IMR-90 (cell line): ENCODE measurements around the gene RGL4. TPM values are rescaled to one million over a fixed set of nuclear protein-coding genes. Genes with fewer than 3 reads are reported as not detected.

Experiments
- ATAC-seq: fragments of 200-7000 bp; cut with Tn5 transposase; 2 replicates; pipeline ENCODE4 v1.9.1; 2020; ENCODE audit warnings: low read depth, mild to moderate bottlenecking, moderate library complexity
- BruUV-seq: library from RNA; stranded (reverse); fragments of 400-500 nt; replicated peaks from 2 replicates; lab custom pipeline; 2021; lab: Mats Ljungman, UMichigan
- CTCF ChIA-PET: fragments of 300-600 bp; formaldehyde crosslinking; extraction: SDS; loops from one replicate; lab custom pipeline; 2021; ENCODE audit warnings: antibody characterized with exemption; lab: Yijun Ruan, JAX
- POLR2A ChIA-PET: fragments of 300-600 bp; sonication (Branson Sonifier 250); formaldehyde crosslinking; loops from one replicate; lab custom pipeline; 2022; ENCODE audit warnings: antibody characterized with exemption; ENCODE audit not compliant: unreplicated experiment; lab: Charles Lee
- DNase-seq: peaks from one replicate; pipeline ENCODE4 v3.0.0; 2013
- H2AFZ ChIP-seq: replicated peaks from 2 replicates; pipeline ENCODE3; 2013; ENCODE audit warnings: low read length, mild to moderate bottlenecking; ENCODE audit not compliant: poor library complexity
- H2AK5ac ChIP-seq: 2 replicates; pipeline ENCODE4 v1.6.1; 2013; ENCODE audit warnings: low read depth, low read length, inconsistent platforms
- H2AK9ac ChIP-seq: replicated peaks from 2 replicates; pipeline ENCODE3; 2013; ENCODE audit warnings: mild to moderate bottlenecking, low read depth, low read length, moderate library complexity; ENCODE audit not compliant: poor library complexity
- H2BK120ac ChIP-seq: 2 replicates; pipeline ENCODE4 v1.6.1; 2013; ENCODE audit warnings: low read depth, low read length, inconsistent platforms
- H2BK15ac ChIP-seq: 3 replicates; pipeline ENCODE4 v1.6.1; 2013; ENCODE audit warnings: low read depth, low read length, inconsistent platforms
- H2BK20ac ChIP-seq: 2 replicates; pipeline ENCODE4 v1.6.1; 2013; ENCODE audit warnings: low read depth, mild to moderate bottlenecking, inconsistent platforms, low read length, moderate library complexity
- H2BK5ac ChIP-seq: 2 replicates; pipeline ENCODE4 v1.6.1; 2013; ENCODE audit warnings: mild to moderate bottlenecking, low read depth, low read length, inconsistent platforms; ENCODE audit not compliant: poor library complexity, severe bottlenecking
- H3K14ac ChIP-seq: replicated peaks from 2 replicates; pipeline ENCODE4 v1.6.1; 2013; ENCODE audit warnings: low read depth, low read length, inconsistent platforms
- H3K18ac ChIP-seq: 2 replicates; pipeline ENCODE4 v1.6.1; 2013; ENCODE audit warnings: low read depth, low read length, control low read depth
- H3K23ac ChIP-seq: 2 replicates; pipeline ENCODE4 v1.6.1; 2013; ENCODE audit warnings: low read depth, low read length, inconsistent platforms
- H3K27ac ChIP-seq: 2 replicates; pipeline ENCODE4 v1.5.1; 2013; ENCODE audit warnings: mild to moderate bottlenecking, control low read depth, low read length; ENCODE audit not compliant: insufficient read depth
- H3K27me3 ChIP-seq: 2 replicates; pipeline ENCODE4 v1.6.1; 2013; ENCODE audit warnings: low read length; ENCODE audit not compliant: control insufficient read depth, insufficient read depth
- H3K36me3 ChIP-seq: 2 replicates; pipeline ENCODE4 v1.6.1; 2013; ENCODE audit warnings: low read length, mixed read lengths; ENCODE audit not compliant: control insufficient read depth, insufficient read depth
- H3K4ac ChIP-seq: 2 replicates; pipeline ENCODE4 v1.6.1; 2013; ENCODE audit warnings: low read depth, low read length, inconsistent platforms
- H3K4me1 ChIP-seq: 2 replicates; pipeline ENCODE4 v1.6.1; 2013; ENCODE audit warnings: low read length, mixed read lengths; ENCODE audit not compliant: control insufficient read depth, insufficient read depth
- H3K4me2 ChIP-seq: 2 replicates; pipeline ENCODE4 v1.6.1; 2013; ENCODE audit warnings: low read depth, mild to moderate bottlenecking, control low read depth, low read length, moderate library complexity
- H3K4me3 ChIP-seq: 2 replicates; pipeline ENCODE4 v1.5.1; 2013; ENCODE audit warnings: low read depth, mild to moderate bottlenecking, control low read depth, low read length, moderate library complexity; ENCODE audit not compliant: insufficient read depth
- H3K56ac ChIP-seq: 2 replicates; pipeline ENCODE4 v1.6.1; 2013; ENCODE audit warnings: low read length, inconsistent platforms; ENCODE audit not compliant: insufficient read depth; ENCODE audit errors: extremely low read depth
- H3K79me1 ChIP-seq, 2 experiments: 2 replicates each; pipeline ENCODE4 v1.6.1; 2013; ENCODE audit warnings: low read length in 2 of 2, inconsistent platforms in 1 of 2, low read depth in 1 of 2
- H3K9ac ChIP-seq: 2 replicates; pipeline ENCODE4 v1.6.1; 2013; ENCODE audit warnings: low read depth, low read length, control low read depth
- H3K9me1 ChIP-seq: 2 replicates; pipeline ENCODE4 v1.6.1; 2013; ENCODE audit warnings: low read length, inconsistent platforms; ENCODE audit not compliant: insufficient read depth
- H3K9me3 ChIP-seq: 2 replicates; pipeline ENCODE4 v1.6.1; 2013; ENCODE audit warnings: low read length; ENCODE audit not compliant: control insufficient read depth, insufficient read depth
- H4K20me1 ChIP-seq: 2 replicates; pipeline ENCODE4 v1.6.1; 2013; ENCODE audit warnings: low read length, inconsistent platforms; ENCODE audit not compliant: insufficient read depth
- H4K5ac ChIP-seq: 2 replicates; pipeline ENCODE4 v1.6.1; 2013; ENCODE audit warnings: mild to moderate bottlenecking, low read depth, low read length, control low read depth
- H4K8ac ChIP-seq, 2 experiments: 2 replicates each; pipeline ENCODE4 v1.6.1; 2013; ENCODE audit warnings: low read depth in 2 of 2, low read length in 2 of 2, control low read depth in 1 of 2, inconsistent platforms in 1 of 2
- H4K91ac ChIP-seq: 2 replicates; pipeline ENCODE4 v1.6.1; 2013; ENCODE audit warnings: low read depth, low read length, inconsistent platforms; ENCODE audit not compliant: insufficient read depth
- BHLHE40 ChIP-seq: fragments of 150-350 bp; IDR thresholded peaks from 2 replicates; pipeline ENCODE4 v1.6.1; 2016; ENCODE audit warnings: mild to moderate bottlenecking, low read depth, low read length
- CEBPB ChIP-seq: IDR thresholded peaks from 2 replicates; pipeline ENCODE4 v1.6.1; 2012; ENCODE audit warnings: low read depth, low read length, improper control_type of control experiment
- CHD1 ChIP-seq: IDR thresholded peaks from 2 replicates; pipeline ENCODE4 v1.6.1; 2012; ENCODE audit warnings: low read depth, low read length, improper control_type of control experiment
- FOS ChIP-seq: fragments of 150-350 bp; IDR thresholded peaks from 2 replicates; pipeline ENCODE4 v1.6.1; 2016; ENCODE audit warnings: low read depth, low read length
- MAFK ChIP-seq: IDR thresholded peaks from 2 replicates; pipeline ENCODE4 v1.6.1; 2012; ENCODE audit warnings: low read depth, low read length, improper control_type of control experiment
- MAZ ChIP-seq: IDR thresholded peaks from 2 replicates; pipeline ENCODE4 v1.6.1; 2012; ENCODE audit warnings: low read depth, mild to moderate bottlenecking, low read length, improper control_type of control experiment, moderate library complexity, borderline replicate concordance
- MXI1 ChIP-seq: IDR thresholded peaks from 2 replicates; pipeline ENCODE4 v1.6.1; 2012; ENCODE audit warnings: low read depth, mild to moderate bottlenecking, low read length, moderate library complexity, borderline replicate concordance
- NFE2L2 ChIP-seq: fragments of 150-350 bp; IDR thresholded peaks from 2 replicates; pipeline ENCODE4 v1.6.1; 2016; ENCODE audit warnings: low read depth, mild to moderate bottlenecking, low read length
- POLR2A ChIP-seq: IDR thresholded peaks from 2 replicates; pipeline ENCODE4 v1.6.1; 2012; ENCODE audit warnings: mild to moderate bottlenecking, low read depth, low read length
- RAD21 ChIP-seq: IDR thresholded peaks from 2 replicates; pipeline ENCODE4 v1.6.1; 2012; ENCODE audit warnings: low read length, improper control_type of control experiment
- RCOR1 ChIP-seq: IDR thresholded peaks from 2 replicates; pipeline ENCODE4 v1.6.1; 2012; ENCODE audit warnings: mild to moderate bottlenecking, low read length, improper control_type of control experiment; ENCODE audit not compliant: insufficient replicate concordance
- RFX5 ChIP-seq: IDR thresholded peaks from 2 replicates; pipeline ENCODE4 v1.8.0; 2012; ENCODE audit warnings: low read depth, mild to moderate bottlenecking, low read length, moderate library complexity
- SMC3 ChIP-seq: fragments of 150-350 bp; IDR thresholded peaks from 2 replicates; pipeline ENCODE4 v1.6.1; 2016; ENCODE audit warnings: low read depth, mild to moderate bottlenecking, antibody characterized with exemption, low read length, moderate library complexity
- USF2 ChIP-seq: fragments of 150-350 bp; IDR thresholded peaks from 2 replicates; pipeline ENCODE4 v1.6.1; 2017; ENCODE audit warnings: mild to moderate bottlenecking, antibody characterized with exemption, low read length, low read depth
- WGBS, 2 experiments: methylation state at CpG; one replicate each; pipeline versions ENCODE4 v1.1.5 to v1.1.7; 2013; ENCODE audit warnings: missing lambda C conversion rate in 2 of 2; ENCODE audit not compliant: insufficient read length in 1 of 2; ENCODE audit errors: extremely low coverage in 2 of 2; 5-methylcytosine and 5-hydroxymethylcytosine counted together
- dilution Hi-C: fragments of 300-500 bp; cut with HindIII; formaldehyde crosslinking; loops from one replicate; pipeline ENCODE4 v1.14.3; 2018; ENCODE audit warnings: low sequenced_read_pairs; ENCODE audit not compliant: unreplicated experiment
- in situ Hi-C: fragments of 300-500 bp; cut with MboI; formaldehyde crosslinking; loops from 3 replicates; pipeline ENCODE4 v1.14.3; 2019; ENCODE audit warnings: low sequenced_read_pairs, inconsistent platforms, mixed read lengths
- intact Hi-C: fragments of 100-400 bp; cut with micrococcal nuclease; formaldehyde crosslinking; loops from 2 replicates; pipeline ENCODE4 v1.10.0; 2022
- polyA plus RNA-seq, 3 experiments: library from polyadenylated mRNA; depleted of rRNA; stranded (reverse); fragments of >200 nt; gene quantifications; 2 replicates each; pipeline ENCODE4 v1.2.3, GENCODE V29; 2012; ENCODE audit warnings: low replicate concordance in 1 of 3
- total RNA-seq: library from RNA; depleted of rRNA; stranded (reverse); fragments of >200 nt; gene quantifications from 2 replicates; pipeline ENCODE4 v1.2.3, GENCODE V29; 2012
- TF ChIP-seq, protein P1 (sequence below): fragments of 150-350 bp; IDR thresholded peaks from 2 replicates; pipeline ENCODE4 v1.6.1; 2016; ENCODE audit warnings: low read depth, mild to moderate bottlenecking, low read length, moderate library complexity, borderline replicate concordance

RGL4 gene
- total and polyA plus RNA-seq, 2 of the 4 experiments (the other 2 are of a cell fraction) = not detected

- no peaks in the 10 kb centered on the region for H3K36me3 ChIP-seq
- in situ Hi-C loops = no loop called here
- H3K79me1 ChIP-seq = no peaks in the 10 kb centered on the region
- no peaks in the 10 kb centered on the region for H3K4me1 ChIP-seq
- dilution Hi-C loops = no loop called here
- BruUV-seq = no TSS peak
- H3K9me3 ChIP-seq = no peaks in the 10 kb centered on the region
- ATAC-seq (no peak), DNase-seq (no peak)
- no peak overlapping the region for H4K8ac ChIP-seq
- no peak overlapping the region for H3K18ac ChIP-seq
- no peak overlapping the region for H2AK9ac ChIP-seq
- H2BK20ac ChIP-seq = no peak overlapping the region
- H3K14ac ChIP-seq = no peak overlapping the region
- H3K9me1 ChIP-seq = peaks cover 3% of the 10 kb centered on the region
- no peak overlapping the region for H3K27ac ChIP-seq
- no peak overlapping the region for H3K4me2 ChIP-seq
- 61% methylated on average over 6 of the region's 17 CpGs; no CpG with 5 or more reads in 1 of the 2 experiments for WGBS, 2 experiments
- H2BK15ac ChIP-seq = no peak overlapping the region
- no peak overlapping the region for H3K23ac ChIP-seq
- H4K91ac ChIP-seq = no peak overlapping the region
- no peak overlapping the region for H3K9ac ChIP-seq
- no peak overlapping the region for H2AK5ac ChIP-seq
- H3K56ac ChIP-seq = no peak overlapping the region
- H2AFZ ChIP-seq = no peak overlapping the region
- intact Hi-C loops = no loop called here
- H3K27me3 ChIP-seq = no peaks in the 10 kb centered on the region
- no peak overlapping the region for H3K4me3 ChIP-seq
- H2BK120ac ChIP-seq = no peak overlapping the region
- no peak overlapping the region for H3K4ac ChIP-seq
- no peaks in the 10 kb centered on the region for H4K20me1 ChIP-seq
- POLR2A ChIA-PET = no interaction called here
- H2BK5ac ChIP-seq = no peak overlapping the region
- CTCF ChIA-PET = no interaction called here
- no peak overlapping the region for H4K5ac ChIP-seq
- TF ChIP-seq SMC3 = no peak
- TF ChIP-seq CHD1 = no peak
- no peak for TF ChIP-seq POLR2A
- no peak for TF ChIP-seq MAZ
- TF ChIP-seq BHLHE40 = no peak
- no peak for TF ChIP-seq RCOR1
- TF ChIP-seq RAD21 = no peak
- TF ChIP-seq, protein P1, sequence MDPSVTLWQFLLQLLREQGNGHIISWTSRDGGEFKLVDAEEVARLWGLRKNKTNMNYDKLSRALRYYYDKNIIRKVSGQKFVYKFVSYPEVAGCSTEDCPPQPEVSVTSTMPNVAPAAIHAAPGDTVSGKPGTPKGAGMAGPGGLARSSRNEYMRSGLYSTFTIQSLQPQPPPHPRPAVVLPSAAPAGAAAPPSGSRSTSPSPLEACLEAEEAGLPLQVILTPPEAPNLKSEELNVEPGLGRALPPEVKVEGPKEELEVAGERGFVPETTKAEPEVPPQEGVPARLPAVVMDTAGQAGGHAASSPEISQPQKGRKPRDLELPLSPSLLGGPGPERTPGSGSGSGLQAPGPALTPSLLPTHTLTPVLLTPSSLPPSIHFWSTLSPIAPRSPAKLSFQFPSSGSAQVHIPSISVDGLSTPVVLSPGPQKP = no peak
- TF ChIP-seq RFX5 = no peak
- TF ChIP-seq USF2 = no peak
- TF ChIP-seq NFE2L2 = no peak
- no peak for TF ChIP-seq MAFK
- no peak for TF ChIP-seq CEBPB
- TF ChIP-seq FOS = no peak
- TF ChIP-seq MXI1 = no peak
Observed at GRCh38 chr22:23675502-23676415, 15.1 kb upstream of the RGL4 start.
